Measurements from ENCODE around the gene RIPOR1. TPM values are rescaled to one million over a fixed set of nuclear protein-coding genes. Genes with fewer than 3 reads are reported as not detected.
"Not testable (repeated sequence)": the region's sequence is repeated elsewhere in the genome, so short reads cannot be mapped to it uniquely, and the experiment has no call there.

Gene RIPOR1
- total and polyA plus RNA-seq, 7 donors = 16.5 to 58.1 (median 34.1) TPM

GRCh38 chr16:67482233-67482924 lies 46.2 kb upstream of the RIPOR1 start:
- H3K27ac ChIP-seq = peak overlapping the region; percentile 93
- peaks cover 16% of the 10 kb centered on the region for H3K4me1 ChIP-seq
- no peaks in the 10 kb centered on the region for H3K27me3 ChIP-seq (ENCODE audit: insufficient read depth in 3 of 3, low read length in 2 of 3)
- intact Hi-C loops (cut with DNase I) = loop anchor here in 1 of 2 donors (5.0 kb wide), 1 partner anchor 35 kb away; no protein-coding TSS in a partner anchor
- no peaks in the 10 kb centered on the region for H3K9me3 ChIP-seq
- WGBS, 3 donors = 75 to 83% (median 78%) methylated on average over 25 of the region's 25 CpGs
- TF ChIP-seq CTCF (IDR thresholded peaks at IDR 0.05) = no peak
- ATAC-seq = no peak
- DNase-seq = no peak
- H3K36me3 ChIP-seq (ENCODE audit: insufficient read depth in 1 of 2, low read depth in 1 of 2) = peaks cover 0 to 11% of the 10 kb centered on the region in 2 donors
- H3K4me3 ChIP-seq = peak overlapping the region; percentile 93

- Histone ChIP-seq H3K4me1 (peaks cover 16% of the 10 kb centered on the region), H3K36me3 (ENCODE audit: insufficient read depth in 1 of 2, low read depth in 1 of 2) (peaks cover 0 to 11% of the 10 kb centered on the region in 2 donors), H3K9me3 (no peaks in the 10 kb centered on the region), H3K4me3 (peak within 1 kb of the TSS; percentile 93), H3K27ac (peak within 1 kb of the TSS; percentile 93), H3K27me3 (ENCODE audit: insufficient read depth in 3 of 3, low read length in 2 of 3) (no peaks in the 10 kb centered on the region)
- ATAC-seq = no peak
- no peak for TF ChIP-seq CTCF (IDR thresholded peaks at IDR 0.05)
- DNase-seq = no peak
- intact Hi-C loops (cut with DNase I) = loop anchor here in 1 of 2 donors (5.0 kb wide), 1 partner anchor 34 kb away; no protein-coding TSS in a partner anchor
- WGBS, 3 donors = 96 to 100% (median 97%) methylated on average over 6 of the region's 6 CpGs
These were observed 45.5 kb upstream of the RIPOR1 start, which contains the start of gene AGRP for GRCh38 chr16:67483150-67483549. Gene AGRP, minus strand, starts transcription at chr16:67483547. Its CDS starts 149 bp downstream, at chr16:67483398.

- Histone ChIP-seq H3K4me3 (no peak overlapping the region), H3K27ac (no peak overlapping the region), H3K4me1 (peaks cover 13% of the 10 kb centered on the region), H3K36me3 (ENCODE audit: insufficient read depth in 1 of 2, low read depth in 1 of 2) (peaks cover 0 to 11% of the 10 kb centered on the region in 2 donors), H3K9me3 (no peaks in the 10 kb centered on the region), H3K27me3 (ENCODE audit: insufficient read depth in 3 of 3, low read length in 2 of 3) (no peaks in the 10 kb centered on the region)
- TF ChIP-seq CTCF (IDR thresholded peaks at IDR 0.05) = no peak
- no peak for ATAC-seq
- WGBS, 3 donors = 85 to 89% (median 85%) methylated on average over 12 of the region's 12 CpGs
- intact Hi-C loops (cut with DNase I) = loop anchor here in 1 of 2 donors (5.0 kb wide), 1 partner anchor 33 kb away; no protein-coding TSS in a partner anchor
- no peak for DNase-seq
These were observed 44.7 kb upstream of the RIPOR1 start for GRCh38 chr16:67483731-67484525.

- no peak for TF ChIP-seq CTCF (IDR thresholded peaks at IDR 0.05)
- Histone ChIP-seq H3K4me1 (peaks cover 4% of the 10 kb centered on the region), H3K9me3 (no peaks in the 10 kb centered on the region), H3K27ac (no peak overlapping the region), H3K27me3 (ENCODE audit: insufficient read depth in 3 of 3, low read length in 2 of 3) (no peaks in the 10 kb centered on the region), H3K4me3 (no peak overlapping the region), H3K36me3 (ENCODE audit: insufficient read depth in 1 of 2, low read depth in 1 of 2) (peaks cover 0 to 11% of the 10 kb centered on the region in 2 donors)
- 68 to 74% (median 70%) methylated on average over 3 of the region's 3 CpGs for WGBS, 3 donors
- ATAC-seq (no peak), DNase-seq (no peak)
- intact Hi-C loops (cut with DNase I) = no loop called here
These were observed 41.8 kb upstream of the RIPOR1 start for GRCh38 chr16:67486805-67487204.

GRCh38 chr16:67487561-67487960 lies 41.1 kb upstream of the RIPOR1 start:
- ATAC-seq; H3K27ac ChIP-seq; intact Hi-C loops (cut with DNase I); DNase-seq; H3K9me3 ChIP-seq; H3K4me1 ChIP-seq; H3K4me3 ChIP-seq; H3K27me3 ChIP-seq (ENCODE audit: insufficient read depth in 3 of 3, low read length in 2 of 3): not testable (repeated sequence)
- peaks cover 0 to 11% of the 10 kb centered on the region in 2 donors for H3K36me3 ChIP-seq (ENCODE audit: insufficient read depth in 1 of 2, low read depth in 1 of 2)
- 86 to 96% (median 87%) methylated on average over 4 of the region's 4 CpGs for WGBS, 3 donors
